Ascending aorta (tissue), 2 donors: ENCODE data around the gene IZUMO4. TPM values are rescaled to one million over a fixed set of nuclear protein-coding genes. Genes with fewer than 3 reads are reported as not detected.

Experiments
- DNase-seq, 2 donors: peaks; one replicate each; pipeline ENCODE4 v3.0.0-alpha.2; 2019; ENCODE audit warnings: low spot score in 2 of 2
- H3K27ac ChIP-seq, 2 donors: fragments of 200-600 bp; sonication (generic); one replicate each; pipeline ENCODE4 v1.5.1; 2016 to 2017; ENCODE audit warnings: mild to moderate bottlenecking in 1 of 2
- H3K27me3 ChIP-seq: fragments of 200-600 bp; sonication (generic); one replicate; pipeline ENCODE4 v1.5.1; 2017
- H3K36me3 ChIP-seq, 2 donors: fragments of 200-600 bp; sonication (generic); one replicate each; pipeline ENCODE4 v1.5.1; 2016
- H3K4me1 ChIP-seq, 2 donors: fragments of 200-600 bp; sonication (generic); one replicate each; pipeline ENCODE4 v1.5.1; 2016 to 2017; ENCODE audit warnings: mild to moderate bottlenecking in 1 of 2
- H3K4me3 ChIP-seq, 2 donors: fragments of 200-600 bp; sonication (generic); one replicate each; pipeline ENCODE4 v1.5.1; 2016 to 2017; ENCODE audit warnings: mild to moderate bottlenecking in 1 of 2
- H3K9me3 ChIP-seq, 2 donors: fragments of 200-600 bp; sonication (generic); one replicate each; pipeline ENCODE4 v1.5.1; 2016
- intact Hi-C: fragments of 100-400 bp; cut with DNase I; formaldehyde crosslinking; loops from one replicate; pipeline ENCODE4 v1.15.1; 2023
- total RNA-seq: library from RNA; depleted of rRNA; stranded (reverse); fragments of >200 nt; gene quantifications from one replicate; pipeline ENCODE4 v1.1.0, GENCODE V29; 2016
- TF ChIP-seq, protein P1 (sequence below), 3 experiments: fragments of 200-600 bp in 2 of 3; fragments of 450-650 bp in 1 of 3; sonication (generic) in 2 of 3; IDR thresholded peaks; one replicate each; pipeline ENCODE4 v1.5.1; 2016 to 2019; ENCODE audit warnings: antibody characterized with exemption in 3 of 3, mild to moderate bottlenecking in 1 of 3, moderate library complexity in 1 of 3

The IZUMO4 gene
- total RNA-seq, 1 donor from 2014 or later = not detected

DNA sequence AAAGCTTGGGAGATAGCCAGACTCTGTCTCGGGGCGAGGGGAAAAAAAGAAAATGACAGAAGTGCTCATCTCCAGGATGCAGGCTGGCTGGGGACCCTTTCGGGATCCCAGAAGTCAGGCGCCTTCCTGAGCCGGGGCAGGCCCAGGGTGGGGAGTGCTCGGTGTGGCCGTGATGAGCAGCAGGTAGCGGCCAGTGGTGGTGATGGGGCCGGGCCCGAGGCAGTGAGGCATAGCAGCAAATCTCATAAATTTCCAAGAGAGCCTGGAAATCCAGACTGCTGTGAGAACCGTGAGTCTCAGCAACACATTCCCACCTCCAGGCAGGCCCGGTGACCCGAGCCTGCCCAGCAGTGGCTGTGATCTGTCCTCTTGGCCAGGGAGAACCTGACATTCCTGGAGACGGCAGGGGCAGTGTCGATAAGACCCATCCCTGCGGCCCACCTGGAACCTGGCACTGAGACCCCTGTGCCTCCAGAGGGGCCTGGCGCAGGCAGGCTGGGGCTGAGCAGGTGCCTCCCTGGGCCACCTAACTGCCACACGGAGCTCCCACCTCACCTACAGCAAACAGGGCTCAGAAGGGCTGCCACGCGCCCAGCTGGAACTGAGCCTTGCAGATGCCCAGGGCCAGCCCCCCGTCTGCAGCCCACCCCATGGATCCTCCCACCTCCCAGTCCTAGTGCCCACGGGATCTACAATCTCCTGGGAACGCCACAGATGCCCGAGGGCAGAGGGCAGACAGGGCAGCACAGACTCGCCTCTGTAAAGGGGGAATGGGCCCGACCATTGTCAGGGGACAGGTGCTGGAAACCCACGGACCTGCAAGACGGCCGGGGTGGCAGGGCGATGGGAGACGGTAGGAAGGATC is 23.4 kb downstream of the IZUMO4 start:
- TF ChIP-seq, protein P1, sequence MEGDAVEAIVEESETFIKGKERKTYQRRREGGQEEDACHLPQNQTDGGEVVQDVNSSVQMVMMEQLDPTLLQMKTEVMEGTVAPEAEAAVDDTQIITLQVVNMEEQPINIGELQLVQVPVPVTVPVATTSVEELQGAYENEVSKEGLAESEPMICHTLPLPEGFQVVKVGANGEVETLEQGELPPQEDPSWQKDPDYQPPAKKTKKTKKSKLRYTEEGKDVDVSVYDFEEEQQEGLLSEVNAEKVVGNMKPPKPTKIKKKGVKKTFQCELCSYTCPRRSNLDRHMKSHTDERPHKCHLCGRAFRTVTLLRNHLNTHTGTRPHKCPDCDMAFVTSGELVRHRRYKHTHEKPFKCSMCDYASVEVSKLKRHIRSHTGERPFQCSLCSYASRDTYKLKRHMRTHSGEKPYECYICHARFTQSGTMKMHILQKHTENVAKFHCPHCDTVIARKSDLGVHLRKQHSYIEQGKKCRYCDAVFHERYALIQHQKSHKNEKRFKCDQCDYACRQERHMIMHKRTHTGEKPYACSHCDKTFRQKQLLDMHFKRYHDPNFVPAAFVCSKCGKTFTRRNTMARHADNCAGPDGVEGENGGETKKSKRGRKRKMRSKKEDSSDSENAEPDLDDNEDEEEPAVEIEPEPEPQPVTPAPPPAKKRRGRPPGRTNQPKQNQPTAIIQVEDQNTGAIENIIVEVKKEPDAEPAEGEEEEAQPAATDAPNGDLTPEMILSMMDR (IDR thresholded peaks at IDR 0.05) = no peak
- peaks cover 87 to 89% of the 10 kb centered on the region in 2 donors for H3K36me3 ChIP-seq
- H3K4me1 ChIP-seq = no peaks in the 10 kb centered on the region
- no peak overlapping the region for H3K4me3 ChIP-seq
- no peak overlapping the region for H3K27ac ChIP-seq
- H3K27me3 ChIP-seq = no peaks in the 10 kb centered on the region
- H3K9me3 ChIP-seq = no peaks in the 10 kb centered on the region
- intact Hi-C loops = no loop called here
- no peak for DNase-seq

GRCh38 chr19:2120821-2121220 is 24.1 kb downstream of the IZUMO4 start:
- intact Hi-C loops = no loop called here
- DNase-seq = no peak
- Histone ChIP-seq H3K27me3 (no peaks in the 10 kb centered on the region), H3K27ac (no peak overlapping the region), H3K4me3 (no peak overlapping the region), H3K4me1 (no peaks in the 10 kb centered on the region), H3K9me3 (no peaks in the 10 kb centered on the region), H3K36me3 (peaks cover 85 to 86% of the 10 kb centered on the region in 2 donors)
- TF ChIP-seq, protein P1 (IDR thresholded peaks at IDR 0.05) = no peak

GRCh38 chr19:2121416-2122051 is 24.8 kb downstream of the IZUMO4 start:
- no peaks in the 10 kb centered on the region for H3K9me3 ChIP-seq
- intact Hi-C loops = no loop called here
- DNase-seq = no peak
- no peaks in the 10 kb centered on the region for H3K4me1 ChIP-seq
- no peaks in the 10 kb centered on the region for H3K27me3 ChIP-seq
- H3K4me3 ChIP-seq = no peak overlapping the region
- H3K36me3 ChIP-seq = peaks cover 84 to 85% of the 10 kb centered on the region in 2 donors
- TF ChIP-seq, protein P1 (IDR thresholded peaks at IDR 0.05) = no peak
- no peak overlapping the region for H3K27ac ChIP-seq

DNA sequence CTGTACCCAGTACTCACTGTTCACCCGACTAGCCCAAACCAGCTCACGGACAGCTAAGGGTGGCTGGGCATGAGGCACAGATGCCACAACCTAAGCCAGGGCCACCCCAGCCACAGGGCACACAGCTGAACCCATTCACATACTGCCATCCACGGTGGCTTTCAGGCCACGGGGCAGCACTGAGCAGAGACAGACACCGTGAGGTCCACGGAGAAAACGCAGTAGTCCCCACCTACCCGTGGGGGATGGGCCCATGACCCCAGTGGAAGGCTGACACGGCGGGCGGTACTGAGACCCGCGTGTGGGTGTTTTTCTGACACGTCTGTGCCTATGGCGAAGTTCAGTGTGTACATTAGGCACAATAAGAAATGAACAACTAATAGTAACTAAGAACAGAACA is 25.5 kb downstream of the IZUMO4 start:
- TF ChIP-seq, protein P1 (IDR thresholded peaks at IDR 0.05) = no peak
- H3K36me3 ChIP-seq = peaks cover 84 to 85% of the 10 kb centered on the region in 2 donors
- H3K27ac ChIP-seq = no peak overlapping the region
- H3K4me3 ChIP-seq = no peak overlapping the region
- DNase-seq = no peak
- no peaks in the 10 kb centered on the region for H3K27me3 ChIP-seq
- no peaks in the 10 kb centered on the region for H3K4me1 ChIP-seq
- intact Hi-C loops = no loop called here
- H3K9me3 ChIP-seq = no peaks in the 10 kb centered on the region

- Histone ChIP-seq H3K36me3 (peaks cover 84% of the 10 kb centered on the region in 2 donors), H3K27me3 (no peaks in the 10 kb centered on the region), H3K9me3 (no peaks in the 10 kb centered on the region), H3K27ac (no peak overlapping the region), H3K4me1 (no peaks in the 10 kb centered on the region), H3K4me3 (no peak overlapping the region)
- no peak for DNase-seq
- intact Hi-C loops = no loop called here
- TF ChIP-seq, protein P1 (IDR thresholded peaks at IDR 0.05) = no peak
Observed at GRCh38 chr19:2122982-2123381, 26.3 kb downstream of the IZUMO4 start.
